ENCODE results near the gene CSNK2A2.

Gene CSNK2A2

DNA sequence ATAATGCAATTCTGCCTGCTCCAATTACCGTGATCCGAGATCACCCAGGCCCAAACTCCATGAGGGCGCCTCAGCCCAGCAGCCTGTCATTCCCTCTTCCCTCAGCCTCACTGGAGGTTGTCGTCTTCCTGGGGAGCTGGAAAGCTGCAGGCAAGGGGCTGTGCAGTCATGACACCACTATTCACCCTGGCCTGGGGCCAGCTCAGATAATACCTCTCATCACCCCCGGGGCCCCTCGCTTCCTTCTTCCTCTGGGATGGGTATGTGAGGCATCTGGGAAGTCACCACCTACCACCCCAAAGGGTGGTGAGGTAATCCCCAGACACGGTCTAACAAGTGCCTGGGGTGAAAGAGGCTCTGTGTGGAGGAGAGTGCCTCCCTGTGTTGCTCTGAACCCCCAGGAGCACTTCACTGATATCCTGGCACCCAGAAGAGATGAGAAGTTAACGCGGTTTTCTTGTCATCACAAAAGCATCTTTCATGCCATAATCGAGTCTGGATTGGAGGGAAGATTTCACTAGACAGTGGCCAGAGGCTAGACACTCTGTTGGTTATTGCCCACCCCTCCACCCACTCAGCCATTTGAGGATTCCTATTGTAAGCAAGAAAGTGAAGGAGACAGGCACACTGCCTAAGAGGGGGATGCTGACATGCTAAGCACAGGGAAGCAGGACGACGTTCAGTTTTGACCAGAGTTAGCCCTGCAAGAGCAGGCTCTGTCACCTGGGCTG lies 87.2 kb downstream of the CSNK2A2 start:
- no peak for DNase-seq (ENCODE audit: low read depth in 2 of 2)

DNA sequence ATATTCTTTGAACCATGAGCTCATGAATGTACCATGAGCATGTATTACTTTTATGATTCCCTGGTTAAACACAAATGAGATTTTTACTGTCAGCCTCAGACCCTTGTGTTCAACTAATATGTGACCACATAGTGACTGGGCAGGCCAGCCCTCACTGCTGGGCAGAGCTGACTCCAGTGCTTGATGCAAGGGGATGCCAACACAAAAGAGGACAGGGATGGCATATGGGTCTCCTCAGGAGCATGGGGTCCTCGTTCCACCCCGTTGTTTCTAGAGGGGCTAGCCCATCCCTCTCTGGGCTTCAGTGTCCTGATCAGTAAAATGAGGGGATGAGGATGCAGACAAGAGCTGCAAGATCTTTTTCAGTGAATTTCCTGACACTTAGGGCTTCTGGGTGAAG lies 88.0 kb downstream of the CSNK2A2 start:
- no peak for DNase-seq (ENCODE audit: low read depth in 2 of 2)

DNA sequence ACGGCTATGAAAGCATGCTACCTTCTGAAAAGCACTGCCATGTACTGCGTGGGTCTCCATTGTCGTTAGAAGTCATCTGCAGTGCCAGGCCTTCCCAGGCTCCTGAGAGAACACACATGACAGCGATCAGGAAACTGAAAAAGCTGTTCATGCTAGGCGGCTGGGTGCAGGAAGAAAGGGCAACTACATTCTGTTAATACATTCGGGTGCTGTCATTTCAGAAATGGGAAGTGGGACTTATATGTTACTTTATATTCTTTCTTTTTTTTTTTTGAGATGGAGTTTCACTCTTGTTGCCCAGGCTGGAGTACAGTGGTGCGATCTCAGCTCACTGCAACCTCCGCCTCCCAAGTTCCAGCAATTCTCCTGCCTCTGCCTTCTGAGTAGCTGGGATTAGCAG lies 88.6 kb downstream of the CSNK2A2 start:
- no peak for DNase-seq (ENCODE audit: low read depth in 2 of 2)

Measured in stimulated activated CD8-positive, alpha-beta memory T cell treated with anti-CD3 and anti-CD28 coated beads, Interleukin-15, amount 100 ng/mL, for 48 hours (primary cell).